Measurements from ENCODE around the gene KRT78. TPM values are rescaled to one million over a fixed set of nuclear protein-coding genes. Genes with fewer than 3 reads are reported as not detected.
A peak's percentile ranks its signal among the peaks of the same experiment; 100 is the strongest.

Gene KRT78
- total and polyA plus RNA-seq, 2 of the 13 experiments (the other 11 are each of a cell fraction or from before 2014, with no cell fraction given) = not detected

- TF ChIP-seq, protein P1, sequence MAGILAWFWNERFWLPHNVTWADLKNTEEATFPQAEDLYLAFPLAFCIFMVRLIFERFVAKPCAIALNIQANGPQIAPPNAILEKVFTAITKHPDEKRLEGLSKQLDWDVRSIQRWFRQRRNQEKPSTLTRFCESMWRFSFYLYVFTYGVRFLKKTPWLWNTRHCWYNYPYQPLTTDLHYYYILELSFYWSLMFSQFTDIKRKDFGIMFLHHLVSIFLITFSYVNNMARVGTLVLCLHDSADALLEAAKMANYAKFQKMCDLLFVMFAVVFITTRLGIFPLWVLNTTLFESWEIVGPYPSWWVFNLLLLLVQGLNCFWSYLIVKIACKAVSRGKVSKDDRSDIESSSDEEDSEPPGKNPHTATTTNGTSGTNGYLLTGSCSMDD (CRISPR knock-in tag; IDR thresholded peaks at IDR 0.05) = no peak
- no peak for TF ChIP-seq NRL (CRISPR knock-in tag; IDR thresholded peaks at IDR 0.05; ENCODE audit: borderline replicate concordance)
- no peak for TF ChIP-seq ZNF432 (CRISPR knock-in tag; IDR thresholded peaks at IDR 0.05; ENCODE audit: borderline replicate concordance)
- peak; percentile 80 for TF ChIP-seq MAZ (IDR thresholded peaks at IDR 0.05; ENCODE audit: borderline replicate concordance, low read depth, low read length)
- TF ChIP-seq MAZ (CRISPR knock-in tag; IDR thresholded peaks at IDR 0.05; ENCODE audit: low read depth) = 0 out of 2 replicates have a peak, but pooled peaks have one; percentile 9
- no peak for TF ChIP-seq ZNF841 (CRISPR knock-in tag; IDR thresholded peaks at IDR 0.05; ENCODE audit: borderline replicate concordance)
- no peak for TF ChIP-seq NR3C1 (CRISPR knock-in tag; IDR thresholded peaks at IDR 0.05)
- no peak for TF ChIP-seq ZNF737 (CRISPR knock-in tag; IDR thresholded peaks at IDR 0.05; ENCODE audit: borderline replicate concordance)
- peak; percentile 79; the same call in 1 of the 2 replicates for TF ChIP-seq ZKSCAN8 (CRISPR knock-in tag; IDR thresholded peaks at IDR 0.05; ENCODE audit: borderline replicate concordance)
- no peak for TF ChIP-seq ZBTB21 (CRISPR knock-in tag; IDR thresholded peaks at IDR 0.05)
- TF ChIP-seq PLRG1 (conservative IDR thresholded peaks at IDR 0.05) = no peak
- 0 out of 2 replicates have a peak, but pooled peaks have one; percentile 21 for TF ChIP-seq KDM4B (CRISPR knock-in tag; IDR thresholded peaks at IDR 0.05)
- TF ChIP-seq ATF7 (IDR thresholded peaks at IDR 0.05) = peak; percentile 51
- no peak for TF ChIP-seq ATF7 (CRISPR knock-in tag; IDR thresholded peaks at IDR 0.05)
- no peak for TF ChIP-seq KLF15 (CRISPR knock-in tag; IDR thresholded peaks at IDR 0.05; ENCODE audit: borderline replicate concordance)
- TF ChIP-seq ZNF570 (CRISPR knock-in tag; IDR thresholded peaks at IDR 0.05; ENCODE audit: borderline replicate concordance) = no peak
- TF ChIP-seq, protein P2, sequence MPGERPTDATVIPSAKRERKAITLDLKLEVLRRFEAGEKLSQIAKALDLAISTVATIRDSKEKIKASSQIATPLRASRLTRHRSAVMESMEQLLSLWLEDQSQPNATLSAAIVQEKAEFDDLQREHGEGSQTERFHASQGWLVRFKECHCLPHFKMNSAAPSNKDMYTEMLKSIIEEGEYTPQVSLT (CRISPR knock-in tag; IDR thresholded peaks at IDR 0.05; ENCODE audit: borderline replicate concordance, low read depth) = no peak
- no peak for TF ChIP-seq NCOA5 (CRISPR knock-in tag; IDR thresholded peaks at IDR 0.05)
- TF ChIP-seq BORCS8-MEF2B (CRISPR knock-in tag; IDR thresholded peaks at IDR 0.05) = no peak
- no peak for TF ChIP-seq GZF1 (CRISPR knock-in tag; IDR thresholded peaks at IDR 0.05)
- TF ChIP-seq, protein P3, sequence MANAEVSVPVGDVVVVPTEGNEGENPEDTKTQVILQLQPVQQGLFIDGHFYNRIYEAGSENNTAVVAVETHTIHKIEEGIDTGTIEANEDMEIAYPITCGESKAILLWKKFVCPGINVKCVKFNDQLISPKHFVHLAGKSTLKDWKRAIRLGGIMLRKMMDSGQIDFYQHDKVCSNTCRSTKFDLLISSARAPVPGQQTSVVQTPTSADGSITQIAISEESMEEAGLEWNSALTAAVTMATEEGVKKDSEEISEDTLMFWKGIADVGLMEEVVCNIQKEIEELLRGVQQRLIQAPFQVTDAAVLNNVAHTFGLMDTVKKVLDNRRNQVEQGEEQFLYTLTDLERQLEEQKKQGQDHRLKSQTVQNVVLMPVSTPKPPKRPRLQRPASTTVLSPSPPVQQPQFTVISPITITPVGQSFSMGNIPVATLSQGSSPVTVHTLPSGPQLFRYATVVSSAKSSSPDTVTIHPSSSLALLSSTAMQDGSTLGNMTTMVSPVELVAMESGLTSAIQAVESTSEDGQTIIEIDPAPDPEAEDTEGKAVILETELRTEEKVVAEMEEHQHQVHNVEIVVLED (CRISPR knock-in tag; IDR thresholded peaks at IDR 0.05; ENCODE audit: borderline replicate concordance) = peak; percentile 17; the same call in 1 of the 2 replicates
- TF ChIP-seq ZFP90 (CRISPR knock-in tag; IDR thresholded peaks at IDR 0.05; ENCODE audit: borderline replicate concordance) = no peak; the same call in 1 of the 2 replicates
- TF ChIP-seq, protein P4, sequence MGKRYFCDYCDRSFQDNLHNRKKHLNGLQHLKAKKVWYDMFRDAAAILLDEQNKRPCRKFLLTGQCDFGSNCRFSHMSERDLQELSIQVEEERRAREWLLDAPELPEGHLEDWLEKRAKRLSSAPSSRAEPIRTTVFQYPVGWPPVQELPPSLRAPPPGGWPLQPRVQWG (CRISPR knock-in tag; IDR thresholded peaks at IDR 0.05; ENCODE audit: borderline replicate concordance, low read depth) = no peak
- TF ChIP-seq MYC (CRISPR knock-in tag; IDR thresholded peaks at IDR 0.05; ENCODE audit: borderline replicate concordance) = no peak
- peak; percentile 85; the same call in 1 of the 2 replicates for TF ChIP-seq FOXJ3 (CRISPR knock-in tag; IDR thresholded peaks at IDR 0.05; ENCODE audit: borderline replicate concordance)
- TF ChIP-seq SOX13 (IDR thresholded peaks at IDR 0.05) = no peak
- peak in 1 of 2 experiments; percentile 90; a peak in 2 of 4 replicates for TF ChIP-seq SOX13 (CRISPR knock-in tag; conservative IDR thresholded peaks at IDR 0.05 in 1 of 2, IDR thresholded peaks at IDR 0.05 in 1 of 2)
- no peak for TF ChIP-seq ZBTB3 (CRISPR knock-in tag; IDR thresholded peaks at IDR 0.05; ENCODE audit: borderline replicate concordance, low read depth)
Observed at GRCh38 chr12:52884526-52885293, 35.9 kb upstream of the KRT78 start (continued).
